ENCODE data around the gene RYK.

RYK gene

DNA sequence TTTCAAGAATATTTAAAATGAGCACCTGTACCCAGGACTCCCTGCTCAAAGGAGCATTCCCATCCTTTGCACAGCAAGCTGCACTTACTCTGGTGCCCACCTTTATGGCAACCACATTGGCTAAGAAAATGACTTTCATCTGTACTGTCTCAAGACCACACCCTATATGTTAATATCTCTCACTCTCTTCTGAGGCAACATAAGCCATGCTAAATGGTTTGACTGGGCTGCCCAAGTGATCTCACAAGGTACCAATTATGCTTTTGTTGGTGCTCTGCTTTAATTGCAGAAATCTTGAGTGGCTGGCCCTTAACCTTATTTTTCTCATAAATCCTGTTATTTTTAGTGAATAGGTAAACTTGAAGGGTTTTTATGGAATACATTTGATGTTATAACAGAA lies 17.7 kb downstream of the RYK start:
- peaks cover 4% of the 10 kb centered on the region for H3K4me1 ChIP-seq (ENCODE audit: control insufficient read depth, low read length)
- H3K27me3 ChIP-seq (ENCODE audit: control insufficient read depth, low read length) = no peaks in the 10 kb centered on the region
- H3K79me2 ChIP-seq (ENCODE audit: control insufficient read depth, low read length) = peaks cover 59% of the 10 kb centered on the region
- H3K27ac ChIP-seq (ENCODE audit: low read depth, low read length) = no peak overlapping the region
- peaks cover 15% of the 10 kb centered on the region for H4K20me1 ChIP-seq (ENCODE audit: control insufficient read depth, insufficient read depth, low read depth, low read length)
- no peaks in the 10 kb centered on the region for H3K9me3 ChIP-seq (ENCODE audit: control insufficient read depth, insufficient read depth, low read length)
- no peak overlapping the region for H3K4me2 ChIP-seq (ENCODE audit: low read length)
- H3K4me3 ChIP-seq (ENCODE audit: low read length) = no peak overlapping the region
- TF ChIP-seq, protein P1, sequence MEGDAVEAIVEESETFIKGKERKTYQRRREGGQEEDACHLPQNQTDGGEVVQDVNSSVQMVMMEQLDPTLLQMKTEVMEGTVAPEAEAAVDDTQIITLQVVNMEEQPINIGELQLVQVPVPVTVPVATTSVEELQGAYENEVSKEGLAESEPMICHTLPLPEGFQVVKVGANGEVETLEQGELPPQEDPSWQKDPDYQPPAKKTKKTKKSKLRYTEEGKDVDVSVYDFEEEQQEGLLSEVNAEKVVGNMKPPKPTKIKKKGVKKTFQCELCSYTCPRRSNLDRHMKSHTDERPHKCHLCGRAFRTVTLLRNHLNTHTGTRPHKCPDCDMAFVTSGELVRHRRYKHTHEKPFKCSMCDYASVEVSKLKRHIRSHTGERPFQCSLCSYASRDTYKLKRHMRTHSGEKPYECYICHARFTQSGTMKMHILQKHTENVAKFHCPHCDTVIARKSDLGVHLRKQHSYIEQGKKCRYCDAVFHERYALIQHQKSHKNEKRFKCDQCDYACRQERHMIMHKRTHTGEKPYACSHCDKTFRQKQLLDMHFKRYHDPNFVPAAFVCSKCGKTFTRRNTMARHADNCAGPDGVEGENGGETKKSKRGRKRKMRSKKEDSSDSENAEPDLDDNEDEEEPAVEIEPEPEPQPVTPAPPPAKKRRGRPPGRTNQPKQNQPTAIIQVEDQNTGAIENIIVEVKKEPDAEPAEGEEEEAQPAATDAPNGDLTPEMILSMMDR (IDR thresholded peaks at IDR 0.05; ENCODE audit: low read depth, low read length, poor library complexity, severe bottlenecking) = no peak
- no peak for TF ChIP-seq EZH2phosphoT487 (IDR thresholded peaks at IDR 0.05; ENCODE audit: borderline replicate concordance, low read length)
- H3F3A ChIP-seq (ENCODE audit: control insufficient read depth, insufficient read depth) = no peaks in the 10 kb centered on the region
- no peaks in the 10 kb centered on the region for H3K36me3 ChIP-seq (ENCODE audit: control insufficient read depth, low read length)
- H3K9me2 ChIP-seq (replicated peaks; ENCODE audit: control insufficient read depth, low read length) = no peaks in the 10 kb centered on the region

GRCh38 chr3:134232151-134232550 lies 18.5 kb downstream of the RYK start:
- H3K4me1 ChIP-seq (ENCODE audit: control insufficient read depth, low read length) = peaks cover 4% of the 10 kb centered on the region
- no peaks in the 10 kb centered on the region for H3K27me3 ChIP-seq (ENCODE audit: control insufficient read depth, low read length)
- H3K4me3 ChIP-seq (ENCODE audit: low read length) = no peak overlapping the region
- H3K4me2 ChIP-seq (ENCODE audit: low read length) = no peak overlapping the region
- H3K9me2 ChIP-seq (replicated peaks; ENCODE audit: control insufficient read depth, low read length) = no peaks in the 10 kb centered on the region
- H4K20me1 ChIP-seq (ENCODE audit: control insufficient read depth, insufficient read depth, low read depth, low read length) = peaks cover 15% of the 10 kb centered on the region
- H3K36me3 ChIP-seq (ENCODE audit: control insufficient read depth, low read length) = no peaks in the 10 kb centered on the region
- no peak overlapping the region for H3K27ac ChIP-seq (ENCODE audit: low read depth, low read length)
- peaks cover 58% of the 10 kb centered on the region for H3K79me2 ChIP-seq (ENCODE audit: control insufficient read depth, low read length)
- no peaks in the 10 kb centered on the region for H3K9me3 ChIP-seq (ENCODE audit: control insufficient read depth, insufficient read depth, low read length)
- H3F3A ChIP-seq (ENCODE audit: control insufficient read depth, insufficient read depth) = no peaks in the 10 kb centered on the region
- TF ChIP-seq EZH2phosphoT487 (IDR thresholded peaks at IDR 0.05; ENCODE audit: borderline replicate concordance, low read length) = no peak
- TF ChIP-seq, protein P1 (IDR thresholded peaks at IDR 0.05; ENCODE audit: low read depth, low read length, poor library complexity, severe bottlenecking) = no peak

DNA sequence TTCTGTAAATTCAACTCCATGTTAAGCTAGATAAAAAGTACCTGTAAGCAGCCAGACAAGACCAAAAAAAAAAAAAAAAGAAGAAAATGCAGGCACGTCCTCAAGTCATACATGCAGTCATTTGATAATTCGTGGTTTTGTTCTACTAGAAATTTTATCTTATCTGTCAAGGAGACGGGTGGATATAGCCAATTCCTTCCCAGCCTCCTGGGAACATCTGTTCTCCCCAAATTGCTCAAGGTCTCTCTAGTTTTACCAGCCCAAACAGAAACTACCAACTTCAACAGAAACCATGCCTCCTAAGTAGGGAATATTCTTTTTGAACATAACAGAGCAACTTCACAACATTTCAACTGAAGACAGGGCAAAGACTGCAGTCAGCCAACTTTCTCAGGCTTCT lies 19.5 kb downstream of the RYK start:
- no peak overlapping the region for H3K4me3 ChIP-seq (ENCODE audit: low read length)
- no peaks in the 10 kb centered on the region for H3K9me2 ChIP-seq (replicated peaks; ENCODE audit: control insufficient read depth, low read length)
- H3F3A ChIP-seq (ENCODE audit: control insufficient read depth, insufficient read depth) = no peaks in the 10 kb centered on the region
- no peaks in the 10 kb centered on the region for H3K27me3 ChIP-seq (ENCODE audit: control insufficient read depth, low read length)
- H3K27ac ChIP-seq (ENCODE audit: low read depth, low read length) = no peak overlapping the region
- TF ChIP-seq, protein P1 (IDR thresholded peaks at IDR 0.05; ENCODE audit: low read depth, low read length, poor library complexity, severe bottlenecking) = no peak
- no peak for TF ChIP-seq EZH2phosphoT487 (IDR thresholded peaks at IDR 0.05; ENCODE audit: borderline replicate concordance, low read length)
- no peaks in the 10 kb centered on the region for H3K36me3 ChIP-seq (ENCODE audit: control insufficient read depth, low read length)
- H3K9me3 ChIP-seq (ENCODE audit: control insufficient read depth, insufficient read depth, low read length) = no peaks in the 10 kb centered on the region
- peaks cover 52% of the 10 kb centered on the region for H3K79me2 ChIP-seq (ENCODE audit: control insufficient read depth, low read length)
- H3K4me1 ChIP-seq (ENCODE audit: control insufficient read depth, low read length) = no peaks in the 10 kb centered on the region; the same call in 1 of the 2 replicates
- H4K20me1 ChIP-seq (ENCODE audit: control insufficient read depth, insufficient read depth, low read depth, low read length) = peaks cover 15% of the 10 kb centered on the region
- H3K4me2 ChIP-seq (ENCODE audit: low read length) = no peak overlapping the region
